Stimulated activated CD4-positive, alpha-beta T cell treated with anti-CD3 and anti-CD28 coated beads, Interleukin-12 subunit alpha, Interleukin-12 subunit beta, amount 100 ng/mL, for 48 hours (primary cell): Measurements from ENCODE around the gene ACOXL.

Experiments used
- DNase-seq, 3 donors: peaks; one replicate each; pipeline ENCODE4 v3.0.0-alpha.2; 2020; ENCODE audit warnings: low read depth in 2 of 3, low spot score in 1 of 3

The ACOXL gene

GRCh38 chr2:110718382-110718781, 14.0 kb upstream of the ACOXL start:
- DNase-seq: no peak

- no peak for DNase-seq
Observed at GRCh38 chr2:110718990-110719389, 13.4 kb upstream of the ACOXL start.

GRCh38 chr2:110720547-110720946, 11.8 kb upstream of the ACOXL start:
- DNase-seq: no peak

GRCh38 chr2:110724820-110725219, 7.6 kb upstream of the ACOXL start:
- DNase-seq: no peak

- DNase-seq: no peak
Observed at GRCh38 chr2:110725370-110725769, 7.0 kb upstream of the ACOXL start.

GRCh38 chr2:110725859-110726258, 6.5 kb upstream of the ACOXL start:
- DNase-seq: no peak

- DNase-seq: no peak
Observed at GRCh38 chr2:110726285-110726684, 6.1 kb upstream of the ACOXL start.

GRCh38 chr2:110727923-110728322, 4.5 kb upstream of the ACOXL start:
- no peak for DNase-seq

- DNase-seq: no peak
Observed at GRCh38 chr2:110729106-110729505, 3.3 kb upstream of the ACOXL start.

- no peak for DNase-seq
Observed at GRCh38 chr2:110731064-110731463, 1.3 kb upstream of the ACOXL start.

- DNase-seq: no peak
Observed at GRCh38 chr2:110735366-110735765, 3.0 kb downstream of the ACOXL start.

GRCh38 chr2:110737783-110738182, 5.4 kb downstream of the ACOXL start:
- no peak for DNase-seq

- no peak for DNase-seq
Observed at GRCh38 chr2:110740747-110741349, 8.5 kb downstream of the ACOXL start.

GRCh38 chr2:110741491-110741980, 9.2 kb downstream of the ACOXL start:
- DNase-seq: no peak

GRCh38 chr2:110742412-110742811, 10.0 kb downstream of the ACOXL start:
- no peak for DNase-seq

GRCh38 chr2:110743600-110743999, 11.2 kb downstream of the ACOXL start:
- no peak for DNase-seq

- DNase-seq: no peak
Observed at GRCh38 chr2:110744429-110744828, 12.1 kb downstream of the ACOXL start.

GRCh38 chr2:110745048-110745447, 12.7 kb downstream of the ACOXL start:
- DNase-seq: no peak

- no peak for DNase-seq
Observed at GRCh38 chr2:110746586-110747521, 14.5 kb downstream of the ACOXL start.

GRCh38 chr2:110747522-110748488, 15.4 kb downstream of the ACOXL start:
- no peak for DNase-seq

- DNase-seq: peak; percentile 59 to 63 (median 59)
Observed at GRCh38 chr2:110748489-110748867, 16.1 kb downstream of the ACOXL start.
